NT2/D1 (cell line): ENCODE results near the gene SPIRE2.

Experiments used
- DNase-seq: peaks from one replicate; pipeline ENCODE4 v3.0.0-alpha.2; 2011; ENCODE audit warnings: low read depth, low spot score
- H3K27me3 ChIP-seq: 2 replicates; pipeline ENCODE4 v1.6.0; 2011; ENCODE audit warnings: mild to moderate bottlenecking; ENCODE audit not compliant: insufficient read length, insufficient read depth
- H3K36me3 ChIP-seq: 2 replicates; pipeline ENCODE4 v1.6.1; 2011; ENCODE audit warnings: mild to moderate bottlenecking, low read length, mixed read lengths; ENCODE audit not compliant: insufficient read depth, insufficient read length
- H3K4me1 ChIP-seq: 2 replicates; pipeline ENCODE4 v1.5.1; 2011; ENCODE audit not compliant: insufficient read depth, insufficient read length
- H3K4me3 ChIP-seq: 2 replicates; pipeline ENCODE4 v1.5.1; 2011; ENCODE audit warnings: low read depth; ENCODE audit not compliant: insufficient read length
- H3K9ac ChIP-seq: 2 replicates; pipeline ENCODE4 v1.6.0; 2011; ENCODE audit warnings: low read depth; ENCODE audit not compliant: insufficient read length
- H3K9me3 ChIP-seq: 2 replicates; pipeline ENCODE4 v1.5.1; 2011; ENCODE audit warnings: mild to moderate bottlenecking, low read length; ENCODE audit not compliant: insufficient read depth
- SUZ12 ChIP-seq: IDR thresholded peaks from 2 replicates; pipeline ENCODE4 v1.6.1; 2011; ENCODE audit not compliant: insufficient read length, insufficient read depth; ENCODE audit errors: extremely low read depth
- YY1 ChIP-seq: IDR thresholded peaks from 2 replicates; pipeline ENCODE4 v1.6.1; 2011; ENCODE audit not compliant: insufficient read length, insufficient read depth
- ZNF274 ChIP-seq: IDR thresholded peaks from 2 replicates; pipeline ENCODE4 v1.6.1; 2011; ENCODE audit warnings: mild to moderate bottlenecking, low read depth, low read length

The SPIRE2 gene

GRCh38 chr16:89893642-89894548 is 65.6 kb downstream of the SPIRE2 start:
- no peaks in the 10 kb centered on the region for H3K9me3 ChIP-seq
- H3K9ac ChIP-seq, result no peak overlapping the region
- no peaks in the 10 kb centered on the region for H3K27me3 ChIP-seq
- H3K36me3 ChIP-seq, result peaks cover 93% of the 10 kb centered on the region
- no peak for TF ChIP-seq ZNF274
- TF ChIP-seq SUZ12, result no peak
- TF ChIP-seq YY1, result no peak
- H3K4me3 ChIP-seq, result no peak overlapping the region
- no peak for DNase-seq
- peaks cover 2% of the 10 kb centered on the region for H3K4me1 ChIP-seq

GRCh38 chr16:89895482-89896250 is 67.4 kb downstream of the SPIRE2 start:
- Histone ChIP-seq H3K9me3 (no peaks in the 10 kb centered on the region), H3K9ac (no peak overlapping the region), H3K27me3 (no peaks in the 10 kb centered on the region), H3K36me3 (peaks cover 92% of the 10 kb centered on the region), H3K4me1 (peaks cover 2% of the 10 kb centered on the region), H3K4me3 (no peak overlapping the region)
- TF ChIP-seq ZNF274 (no peak), SUZ12 (no peak), YY1 (no peak)
- DNase-seq, result no peak

- TF ChIP-seq SUZ12 (no peak), ZNF274 (no peak), YY1 (no peak)
- peaks cover 83% of the 10 kb centered on the region for H3K36me3 ChIP-seq
- no peaks in the 10 kb centered on the region for H3K27me3 ChIP-seq
- no peak overlapping the region for H3K4me3 ChIP-seq
- DNase-seq, result no peak
- H3K4me1 ChIP-seq, result peaks cover 2% of the 10 kb centered on the region
- peak overlapping the region; percentile 15 for H3K9ac ChIP-seq
- H3K9me3 ChIP-seq, result no peaks in the 10 kb centered on the region
Measured at GRCh38 chr16:89897204-89897603, 68.9 kb downstream of the SPIRE2 start.

GRCh38 chr16:89898201-89898967 is 70.1 kb downstream of the SPIRE2 start:
- DNase-seq, result no peak
- no peak overlapping the region for H3K4me3 ChIP-seq
- no peak for TF ChIP-seq SUZ12
- TF ChIP-seq YY1, result no peak
- no peak for TF ChIP-seq ZNF274
- peaks cover 79% of the 10 kb centered on the region for H3K36me3 ChIP-seq
- H3K27me3 ChIP-seq, result no peaks in the 10 kb centered on the region
- H3K9me3 ChIP-seq, result no peaks in the 10 kb centered on the region
- no peak overlapping the region for H3K9ac ChIP-seq
- peaks cover 2% of the 10 kb centered on the region for H3K4me1 ChIP-seq

- TF ChIP-seq SUZ12 (no peak), ZNF274 (no peak), YY1 (no peak)
- no peak for DNase-seq
- peaks cover 84% of the 10 kb centered on the region for H3K36me3 ChIP-seq
- H3K4me3 ChIP-seq, result no peak overlapping the region
- no peaks in the 10 kb centered on the region for H3K9me3 ChIP-seq
- H3K27me3 ChIP-seq, result no peaks in the 10 kb centered on the region
- H3K4me1 ChIP-seq, result peaks cover 2% of the 10 kb centered on the region
- H3K9ac ChIP-seq, result no peak overlapping the region
Measured at GRCh38 chr16:89899879-89900481, 71.7 kb downstream of the SPIRE2 start.

- no peak for TF ChIP-seq SUZ12
- no peak for TF ChIP-seq ZNF274
- H3K27me3 ChIP-seq, result no peaks in the 10 kb centered on the region
- H3K4me1 ChIP-seq, result no peaks in the 10 kb centered on the region
- DNase-seq, result no peak
- H3K9ac ChIP-seq, result no peak overlapping the region
- H3K9me3 ChIP-seq, result no peaks in the 10 kb centered on the region
- H3K4me3 ChIP-seq, result no peak overlapping the region
- peaks cover 84% of the 10 kb centered on the region for H3K36me3 ChIP-seq
Measured at GRCh38 chr16:89900885-89901284, 72.6 kb downstream of the SPIRE2 start.
